HepG2 (cell line): Measurements from ENCODE around the gene GSTT2. TPM values are rescaled to one million over a fixed set of nuclear protein-coding genes. Genes with fewer than 3 reads are reported as not detected.
A peak's percentile ranks its signal among the peaks of the same experiment; 100 is the strongest.

Experiments
- BRCA1 ChIP-seq: sonication (generic); formaldehyde crosslinking; IDR thresholded peaks from 2 replicates; pipeline ENCODE4 v1.4.0; 2020; ENCODE audit warnings: missing genetic modification reagents
- CCDC6 ChIP-seq: sonication (generic); formaldehyde crosslinking; IDR thresholded peaks from 2 replicates; pipeline ENCODE4 v1.8.1; 2022; ENCODE audit warnings: mild to moderate bottlenecking, missing genetic modification reagents, moderate library complexity
- FIP1L1 ChIP-seq: fragments of 200-400 bp; formaldehyde crosslinking; IDR thresholded peaks from 2 replicates; pipeline ENCODE4 v1.6.1; 2018; ENCODE audit warnings: low read depth, mild to moderate bottlenecking, low read length, moderate library complexity, borderline replicate concordance; ENCODE audit not compliant: insufficient read depth
- IRX3 ChIP-seq: sonication (generic); formaldehyde crosslinking; IDR thresholded peaks from 2 replicates; pipeline ENCODE4 v1.8.1; 2023; ENCODE audit warnings: mild to moderate bottlenecking, low read depth, missing genetic modification reagents, borderline replicate concordance
- NFE2L2 ChIP-seq: fragments of 150-350 bp; IDR thresholded peaks from 2 replicates; pipeline ENCODE4 v1.6.1; 2014; ENCODE audit warnings: low read length
- NRL ChIP-seq: sonication (generic); formaldehyde crosslinking; IDR thresholded peaks from 2 replicates; pipeline ENCODE4 v1.5.0; 2020; ENCODE audit warnings: missing genetic modification reagents, mild to moderate bottlenecking, moderate library complexity, borderline replicate concordance
- PBX2 ChIP-seq: IDR thresholded peaks from 2 replicates; pipeline ENCODE4 v1.6.1; 2016; ENCODE audit warnings: control low read depth
- RBFOX2 ChIP-seq: fragments of 200-400 bp; formaldehyde crosslinking; IDR thresholded peaks from 2 replicates; pipeline ENCODE4 v1.6.1; 2017; ENCODE audit warnings: low read depth, mild to moderate bottlenecking, low read length
- SALL1 ChIP-seq: sonication (generic); formaldehyde crosslinking; IDR thresholded peaks from 2 replicates; pipeline ENCODE4 v1.8.0; 2022; ENCODE audit warnings: mild to moderate bottlenecking, missing genetic modification reagents
- ZBTB33 ChIP-seq: sonication (generic); formaldehyde crosslinking; IDR thresholded peaks from 2 replicates; pipeline ENCODE4 v1.4.0; 2020; ENCODE audit warnings: missing genetic modification reagents
- ZNF296 ChIP-seq: sonication (generic); formaldehyde crosslinking; conservative IDR thresholded peaks from 2 replicates; pipeline ENCODE4 v1.5.0; 2020; ENCODE audit warnings: mild to moderate bottlenecking, missing genetic modification reagents
- ZNF558 ChIP-seq: sonication (generic); formaldehyde crosslinking; IDR thresholded peaks from 2 replicates; pipeline ENCODE4 v1.9.0; 2022; ENCODE audit warnings: mild to moderate bottlenecking, missing genetic modification reagents, borderline replicate concordance
- ZNF576 ChIP-seq: sonication (generic); formaldehyde crosslinking; IDR thresholded peaks from 2 replicates; pipeline ENCODE4 v1.4.0; 2020; ENCODE audit warnings: mild to moderate bottlenecking, missing genetic modification reagents
- ZNF577 ChIP-seq: sonication (generic); formaldehyde crosslinking; IDR thresholded peaks from 2 replicates; pipeline ENCODE4 v1.4.0; 2020; ENCODE audit warnings: mild to moderate bottlenecking, low read depth, missing genetic modification reagents, borderline replicate concordance
- polyA plus RNA-seq, 8 experiments: library from polyadenylated mRNA; depleted of rRNA in 3 of 8; stranded (reverse) in 7 of 8; unstranded in 1 of 8; fragments of >200 nt; fragmentation: Illumina TruSeq in 4 of 8; extraction: Trizol in 4 of 8; gene quantifications; 2 replicates each; pipeline versions ENCODE4 v1.2.1 to v1.2.3, GENCODE V29; 2011 to 2016; ENCODE audit warnings: low read depth in 4 of 8, missing spikeins in 1 of 8, mixed read lengths in 1 of 8; ENCODE audit not compliant: insufficient read depth in 1 of 8
- total RNA-seq, 5 experiments: library from RNA; depleted of rRNA; stranded (reverse); fragments of >200 nt; fragmentation: Illumina TruSeq; extraction: Trizol; gene quantifications; 2 replicates each; pipeline ENCODE4 v1.2.3, GENCODE V29; 2016; ENCODE audit warnings: low read depth in 1 of 5
- TF ChIP-seq, protein P1 (sequence below): sonication (generic); formaldehyde crosslinking; IDR thresholded peaks from 2 replicates; pipeline ENCODE4 v1.5.0; 2020; ENCODE audit warnings: mild to moderate bottlenecking, missing genetic modification reagents

Gene GSTT2
- total and polyA plus RNA-seq, 2 of the 13 experiments (the other 11 are each of a cell fraction or from before 2014, with no cell fraction given): not detected

DNA sequence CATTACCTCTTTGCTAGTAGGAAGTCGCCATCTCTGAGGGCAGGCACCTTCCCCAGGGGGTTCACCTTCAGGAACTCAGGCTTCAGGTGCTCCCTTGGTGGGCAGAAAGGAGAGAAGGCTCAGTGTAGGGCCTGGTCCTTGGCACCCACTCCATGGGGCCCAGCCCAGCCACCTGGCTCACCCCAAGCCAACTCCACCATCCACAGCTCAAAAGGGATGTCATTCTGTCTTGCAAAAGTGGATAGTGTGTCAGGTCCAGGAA lies 28.0 kb downstream of the GSTT2 start (continued):
- no peak for TF ChIP-seq ZBTB33 (CRISPR knock-in tag)
- no peak for TF ChIP-seq IRX3
- peak; percentile 28; the same call in 1 of the 2 replicates for TF ChIP-seq RBFOX2
- TF ChIP-seq CCDC6 (CRISPR knock-in tag): no peak
- no peak for TF ChIP-seq ZNF296 (CRISPR knock-in tag)
- no peak for TF ChIP-seq PBX2 (CRISPR knock-in tag)
- TF ChIP-seq NFE2L2: no peak
- 0 out of 2 replicates have a peak, but pooled peaks have one; percentile 12 for TF ChIP-seq SALL1 (CRISPR knock-in tag)
- TF ChIP-seq ZNF577: no peak
- TF ChIP-seq, protein P1, sequence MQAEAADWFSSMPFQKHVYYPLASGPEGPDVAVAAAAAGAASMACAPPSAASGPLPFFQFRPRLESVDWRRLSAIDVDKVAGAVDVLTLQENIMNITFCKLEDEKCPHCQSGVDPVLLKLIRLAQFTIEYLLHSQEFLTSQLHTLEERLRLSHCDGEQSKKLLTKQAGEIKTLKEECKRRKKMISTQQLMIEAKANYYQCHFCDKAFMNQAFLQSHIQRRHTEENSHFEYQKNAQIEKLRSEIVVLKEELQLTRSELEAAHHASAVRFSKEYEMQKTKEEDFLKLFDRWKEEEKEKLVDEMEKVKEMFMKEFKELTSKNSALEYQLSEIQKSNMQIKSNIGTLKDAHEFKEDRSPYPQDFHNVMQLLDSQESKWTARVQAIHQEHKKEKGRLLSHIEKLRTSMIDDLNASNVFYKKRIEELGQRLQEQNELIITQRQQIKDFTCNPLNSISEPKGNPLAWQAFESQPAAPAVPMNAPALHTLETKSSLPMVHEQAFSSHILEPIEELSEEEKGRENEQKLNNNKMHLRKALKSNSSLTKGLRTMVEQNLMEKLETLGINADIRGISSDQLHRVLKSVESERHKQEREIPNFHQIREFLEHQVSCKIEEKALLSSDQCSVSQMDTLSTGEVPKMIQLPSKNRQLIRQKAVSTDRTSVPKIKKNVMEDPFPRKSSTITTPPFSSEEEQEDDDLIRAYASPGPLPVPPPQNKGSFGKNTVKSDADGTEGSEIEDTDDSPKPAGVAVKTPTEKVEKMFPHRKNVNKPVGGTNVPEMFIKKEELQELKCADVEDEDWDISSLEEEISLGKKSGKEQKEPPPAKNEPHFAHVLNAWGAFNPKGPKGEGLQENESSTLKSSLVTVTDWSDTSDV (CRISPR knock-in tag): 0 out of 2 replicates have a peak, but pooled peaks have one; percentile 61
- TF ChIP-seq ZNF576 (CRISPR knock-in tag): no peak
- no peak for TF ChIP-seq FIP1L1
- TF ChIP-seq ZNF558 (CRISPR knock-in tag): no peak
- TF ChIP-seq NRL (CRISPR knock-in tag): 0 out of 2 replicates have a peak, but pooled peaks have one; percentile 62
- TF ChIP-seq BRCA1 (CRISPR knock-in tag): no peak
